OCI-M1 (cell line): ENCODE data around the gene CASKIN2.
"Not testable (repeated sequence)": the region's sequence is repeated elsewhere in the genome, so short reads cannot be mapped to it uniquely, and the experiment has no call there.

Source experiments
- DNase-seq: peaks from one replicate; lab custom pipeline; 2025; lab: John Stamatoyannopoulos, UW

Gene CASKIN2

GRCh38 chr17:75488693-75489510 lies 26.4 kb downstream of the CASKIN2 start:
- DNase-seq = no peak

- DNase-seq = peak; percentile 89
These were observed 27.8 kb downstream of the CASKIN2 start for GRCh38 chr17:75487351-75488070.

GRCh38 chr17:75486951-75487350 lies 28.4 kb downstream of the CASKIN2 start:
- no peak for DNase-seq

- no peak for DNase-seq
These were observed 29.2 kb downstream of the CASKIN2 start for GRCh38 chr17:75486151-75486550.

- DNase-seq = no peak
These were observed 29.6 kb downstream of the CASKIN2 start for GRCh38 chr17:75485688-75486087.

- no peak for DNase-seq
These were observed 33.0 kb downstream of the CASKIN2 start for GRCh38 chr17:75482098-75482942.

GRCh38 chr17:75481194-75482068 lies 33.9 kb downstream of the CASKIN2 start:
- no peak for DNase-seq

GRCh38 chr17:75480281-75480680 lies 35.1 kb downstream of the CASKIN2 start:
- DNase-seq = no peak

- no peak for DNase-seq
These were observed 36.8 kb downstream of the CASKIN2 start for GRCh38 chr17:75478508-75478907.

GRCh38 chr17:75477490-75477862 lies 37.9 kb downstream of the CASKIN2 start:
- not testable (repeated sequence) for DNase-seq

- no peak for DNase-seq
These were observed 38.4 kb downstream of the CASKIN2 start for GRCh38 chr17:75476752-75477489.

GRCh38 chr17:75476271-75476671 lies 39.1 kb downstream of the CASKIN2 start:
- no peak for DNase-seq

GRCh38 chr17:75475851-75476250 lies 39.5 kb downstream of the CASKIN2 start:
- no peak for DNase-seq

GRCh38 chr17:75475144-75475835 lies 40.0 kb downstream of the CASKIN2 start:
- DNase-seq = no peak

GRCh38 chr17:75474736-75475135 lies 40.6 kb downstream of the CASKIN2 start:
- no peak for DNase-seq

- DNase-seq = no peak
These were observed 42.1 kb downstream of the CASKIN2 start for GRCh38 chr17:75473246-75473645.

GRCh38 chr17:75472119-75472518 lies 43.2 kb downstream of the CASKIN2 start:
- DNase-seq = no peak

GRCh38 chr17:75471207-75471606 lies 44.1 kb downstream of the CASKIN2 start:
- no peak for DNase-seq

- DNase-seq = no peak
These were observed 46.5 kb downstream of the CASKIN2 start for GRCh38 chr17:75468779-75469373.

- no peak for DNase-seq
These were observed 47.0 kb downstream of the CASKIN2 start for GRCh38 chr17:75468291-75468754.
